Daoy (cell line): ENCODE results near the gene MAP2K1. TPM values are rescaled to one million over a fixed set of nuclear protein-coding genes. Genes with fewer than 3 reads are reported as not detected.

Source experiments
- DNase-seq: peaks from one replicate; pipeline ENCODE4 v3.0.0-alpha.2; 2015; ENCODE audit warnings: low read depth
- total RNA-seq: library from RNA; depleted of rRNA; stranded (reverse); fragments of >200 nt; shearing (Covaris generic); gene quantifications from 2 replicates; pipeline ENCODE4 v1.2.3, GENCODE V29; 2014; rRNA removed

MAP2K1 gene
- total RNA-seq, 1 experiment from 2014 or later: 30.7 TPM

DNA sequence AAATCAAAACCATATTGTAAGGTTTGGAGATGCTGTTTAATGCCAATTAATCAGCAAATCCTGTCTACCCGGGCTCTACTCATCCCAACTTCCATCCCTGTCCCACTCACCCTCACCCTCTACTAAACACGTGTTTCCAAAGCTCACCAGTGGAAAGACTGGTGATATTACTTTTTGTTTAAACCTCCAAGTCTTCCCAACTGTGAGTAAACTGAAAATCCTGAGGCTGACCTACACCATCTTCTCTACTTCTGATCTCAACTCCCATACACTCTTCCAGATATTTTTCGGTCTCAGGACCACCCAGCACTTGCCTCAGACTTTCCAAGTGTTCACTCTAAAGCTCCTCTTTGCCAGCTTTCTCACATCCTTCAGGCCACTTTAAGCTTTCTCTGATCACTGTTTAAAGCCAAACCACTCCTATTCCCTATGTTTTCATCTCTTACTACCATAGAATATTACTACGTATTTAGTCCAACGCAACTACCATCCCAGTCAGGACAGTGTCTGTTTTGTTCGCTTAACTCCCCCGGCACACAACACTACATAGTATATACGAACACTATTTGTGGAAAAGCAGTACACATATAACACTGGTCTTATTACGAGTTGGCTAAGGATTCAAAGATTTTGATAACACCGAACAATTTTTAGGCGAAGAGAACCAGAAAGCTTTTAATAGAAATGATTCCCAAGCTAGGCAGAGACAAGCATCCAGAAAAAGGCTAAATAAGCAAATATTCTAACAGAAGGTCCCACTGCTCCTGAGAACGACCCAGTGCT lies 117.3 kb downstream of the MAP2K1 start:
- DNase-seq: no peak

DNA sequence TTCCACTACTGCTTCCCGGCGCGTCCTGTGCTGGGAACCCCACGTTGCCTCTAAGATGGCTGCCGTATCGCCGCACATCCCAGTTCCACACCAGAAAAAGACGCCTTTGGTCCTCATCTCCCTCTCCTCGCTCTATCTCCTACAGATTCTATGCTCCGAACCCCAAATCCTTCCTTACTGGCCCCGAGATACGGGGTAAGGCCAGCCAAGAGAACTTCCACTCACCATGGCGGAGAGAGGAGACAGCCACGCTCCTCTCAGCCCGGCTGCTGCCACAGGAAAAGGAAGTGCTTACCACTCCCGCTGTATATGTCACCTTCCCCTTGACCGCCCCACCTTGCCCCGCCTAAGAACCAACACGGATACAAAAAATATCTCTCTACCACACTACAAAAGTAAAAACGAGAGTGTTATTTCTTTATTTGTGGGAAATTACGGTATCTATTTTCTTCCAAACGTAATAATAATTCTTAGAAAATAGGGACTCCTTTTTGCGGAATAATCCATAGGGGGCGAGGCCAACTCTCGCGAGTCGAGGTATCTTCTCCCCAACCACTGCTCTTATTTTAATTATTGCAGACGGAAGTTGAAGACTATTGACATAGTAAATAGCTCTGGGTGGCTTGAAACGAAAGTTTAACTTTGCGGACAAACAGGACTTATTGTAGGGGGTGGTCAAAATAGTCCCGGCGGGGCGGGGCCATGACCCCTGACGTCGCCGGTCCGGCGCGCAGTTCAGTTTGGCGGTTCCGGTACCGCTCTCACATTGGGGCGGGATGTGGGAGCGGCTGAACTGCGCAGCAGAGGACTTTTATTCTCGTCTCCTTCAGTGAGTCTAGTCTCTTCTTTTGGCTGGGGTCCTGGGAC lies 118.1 kb downstream of the MAP2K1 start, which contains the start of the genes RPL4 and ZWILCH:
RPL4 (minus strand) TSS at position 293 of the 867 bp plus-strand sequence; CDS start at position 228, 65 bp downstream.
ZWILCH (plus strand) TSS at position 764 of the 867 bp plus-strand sequence; CDS start at position 777, 13 bp downstream.
- DNase-seq: peak; percentile 82

DNA sequence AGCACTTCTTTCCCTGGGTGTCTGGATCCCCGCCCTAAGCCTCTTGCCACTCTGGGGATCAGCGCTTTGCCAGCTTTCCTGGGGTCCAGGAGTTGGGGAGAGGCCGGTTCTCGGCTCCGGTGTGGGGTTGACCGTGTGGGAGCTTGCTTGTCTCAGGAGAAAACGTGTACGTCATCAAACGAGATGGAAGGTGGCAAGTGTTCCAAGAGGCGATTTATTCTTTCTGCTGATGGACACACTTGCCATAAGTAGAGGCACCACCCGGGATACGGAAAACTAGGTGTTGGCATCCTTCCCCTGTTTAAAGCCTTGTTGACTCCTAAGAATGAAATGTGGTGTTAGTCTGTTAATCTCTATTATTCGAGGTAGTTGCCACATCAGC lies 118.7 kb downstream of the MAP2K1 start:
- DNase-seq: no peak

DNA sequence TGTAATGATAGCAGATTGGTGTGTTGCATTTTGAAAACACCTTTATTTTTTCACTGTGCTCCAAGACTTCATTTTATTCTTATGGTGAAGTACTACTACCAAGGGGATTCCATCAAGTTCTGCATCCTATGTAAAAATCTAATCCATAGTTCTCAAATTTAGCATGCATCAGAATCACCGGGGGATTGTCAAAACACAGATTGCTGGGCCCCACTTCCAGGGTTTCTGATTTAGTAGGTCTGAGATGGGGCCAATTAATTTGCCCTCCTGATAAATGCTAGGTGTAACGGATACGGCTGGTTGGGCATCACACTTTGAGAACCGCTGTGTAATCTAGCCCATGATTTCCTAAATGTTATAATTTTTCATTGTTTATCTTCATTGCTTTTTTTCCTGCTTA lies 119.1 kb downstream of the MAP2K1 start:
- DNase-seq: no peak

DNA sequence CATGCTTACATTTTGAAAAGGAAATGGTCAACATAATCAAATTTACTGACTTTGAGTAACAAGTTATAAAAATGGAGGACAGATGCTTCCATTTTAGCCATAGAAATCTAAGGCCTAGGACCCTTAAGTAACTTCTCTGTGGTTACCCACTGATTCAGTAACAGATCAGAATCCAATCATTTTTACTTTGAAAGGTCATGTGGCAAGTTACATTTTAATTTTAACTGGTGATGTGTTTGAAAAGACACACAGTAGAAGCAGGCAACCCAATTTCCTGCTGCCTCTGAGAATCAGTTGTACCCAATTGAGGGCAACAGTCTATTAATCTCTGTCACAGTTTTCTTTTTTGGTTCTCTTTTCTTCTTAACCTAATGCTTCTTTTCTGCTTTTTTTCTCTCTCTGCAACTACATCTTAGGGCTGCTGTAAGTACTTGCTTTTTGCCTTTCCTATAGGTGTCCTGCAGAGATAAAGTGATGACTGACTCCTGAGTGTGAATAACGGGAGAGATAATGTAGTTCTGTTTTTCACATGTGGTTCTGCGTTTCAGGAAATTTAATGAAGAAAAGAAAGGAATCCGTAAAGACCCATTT lies 121.7 kb downstream of the MAP2K1 start:
- no peak for DNase-seq

DNA sequence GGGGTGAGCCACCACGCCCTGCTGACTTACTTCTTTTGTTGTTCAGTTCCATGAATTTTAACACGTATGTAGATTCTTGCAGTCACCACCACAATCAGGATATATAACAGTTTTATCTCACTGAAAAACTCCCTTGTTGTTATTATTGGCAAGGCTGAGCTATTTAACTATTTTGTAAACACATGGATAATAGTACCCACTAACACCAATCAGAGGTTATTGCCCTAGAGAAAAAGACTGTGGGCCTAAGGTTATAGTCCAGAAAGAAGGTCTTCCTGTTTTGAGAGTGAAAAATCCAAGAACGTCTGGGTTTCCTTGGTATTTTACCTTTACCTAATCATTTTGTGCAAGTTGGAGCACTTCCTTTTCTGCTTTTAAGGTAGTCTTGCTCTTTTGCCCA lies 127.9 kb downstream of the MAP2K1 start:
- DNase-seq: no peak

DNA sequence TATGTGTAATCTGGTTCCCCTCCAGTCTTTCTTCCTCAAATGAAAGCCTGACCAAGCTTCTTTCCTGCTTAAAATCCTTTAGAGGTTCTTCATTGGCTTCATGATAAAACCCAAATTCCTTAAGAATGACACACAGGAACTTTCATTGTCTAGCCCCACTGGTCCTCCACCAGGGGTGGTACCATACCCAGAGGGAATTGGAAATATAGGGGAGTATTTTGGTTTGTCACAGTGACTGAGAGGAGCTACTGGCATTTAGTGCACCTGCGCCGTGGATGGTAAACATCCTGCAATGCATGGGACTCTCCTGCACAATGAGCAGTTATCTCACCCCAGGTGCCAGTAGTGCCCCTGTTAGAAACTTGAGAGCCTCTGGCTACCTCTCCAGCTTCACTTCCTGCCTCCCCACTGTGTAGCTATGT lies 129.2 kb downstream of the MAP2K1 start:
- DNase-seq: peak; percentile 39

DNA sequence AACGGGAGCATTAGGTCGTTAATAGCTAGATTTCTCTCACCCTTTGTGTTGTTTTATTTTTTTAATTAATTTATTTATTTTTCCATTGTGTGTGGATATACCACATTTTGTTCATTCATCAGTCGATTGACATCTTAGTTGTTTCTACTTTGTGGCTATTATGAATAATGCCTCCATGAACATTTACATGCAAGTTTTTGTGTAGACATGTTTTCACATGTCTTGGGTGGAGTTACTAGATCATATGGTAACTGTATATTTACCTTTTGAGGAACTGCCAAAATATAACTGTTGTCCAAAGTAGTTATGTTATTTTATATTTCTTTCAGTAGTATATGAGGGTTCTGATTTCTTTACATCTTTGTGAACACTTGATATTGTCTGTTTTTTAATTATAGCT lies 137.2 kb downstream of the MAP2K1 start:
- no peak for DNase-seq

DNA sequence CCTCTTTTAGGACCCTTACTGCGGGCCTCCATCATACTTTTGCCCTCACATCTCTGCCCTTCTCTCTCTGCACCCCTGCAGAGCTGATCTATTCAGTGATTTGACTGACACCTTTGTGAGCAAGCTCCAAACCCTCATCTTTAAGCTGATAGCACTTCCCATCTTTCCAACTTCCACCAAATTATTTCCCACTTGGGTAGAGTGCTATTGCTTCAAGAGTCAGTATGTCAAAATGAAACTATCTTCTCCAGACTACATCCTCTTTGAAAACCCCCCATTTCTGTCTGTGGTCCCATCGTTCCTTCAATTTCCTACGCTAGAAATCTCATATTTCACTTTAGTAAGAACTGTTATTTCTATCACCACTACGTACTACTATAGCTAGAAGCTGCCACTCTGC lies 138.1 kb downstream of the MAP2K1 start:
- DNase-seq: no peak

DNA sequence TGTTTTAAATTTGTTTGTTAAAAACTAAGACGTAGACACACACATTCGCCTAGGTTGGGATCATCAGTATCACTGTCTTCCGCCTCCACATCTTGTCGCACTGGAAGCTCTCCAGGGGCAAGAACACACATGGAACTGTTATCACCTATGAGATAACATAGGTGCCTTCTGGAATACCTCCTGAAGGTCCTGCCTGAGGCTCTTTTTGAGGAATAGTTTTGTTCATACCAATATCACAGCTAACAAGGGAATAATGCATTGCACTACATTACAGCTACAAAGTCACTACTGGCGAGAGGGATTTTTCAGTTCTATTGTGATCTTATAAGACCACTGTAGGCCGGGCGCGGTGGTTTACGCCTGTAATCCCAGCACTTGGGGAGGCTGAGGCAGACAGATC lies 148.3 kb downstream of the MAP2K1 start:
- DNase-seq: no peak

Other genes starting within 250 kb of the MAP2K1 start
- under 0.01 and 0.34 TPM in 2 replicates for gene MEGF11, start 133.2 kb upstream of the MAP2K1 start, total RNA-seq
- 11.9 and 15.5 TPM in 2 replicates for gene DIS3L, start 93.3 kb upstream of the MAP2K1 start, total RNA-seq
- 23.4 and 58.0 TPM in 2 replicates for gene TIPIN, start 30.2 kb upstream of the MAP2K1 start, total RNA-seq
- gene SNAPC5, start 110.8 kb downstream of the MAP2K1 start, total RNA-seq: 37.5 and 39.1 TPM in 2 replicates
- 2,284 and 3,077 TPM in 2 replicates for gene RPL4, start 117.9 kb downstream of the MAP2K1 start, total RNA-seq
- 37.4 and 68.2 TPM in 2 replicates for gene ZWILCH, start 118.4 kb downstream of the MAP2K1 start, total RNA-seq
- gene LCTL, start 179.1 kb downstream of the MAP2K1 start, total RNA-seq: 0.57 TPM in 1 of 2 replicates, not detected in the other